ENCODE results near the gene BBS2.
A peak's percentile ranks its signal among the peaks of the same experiment; 100 is the strongest.
"Not testable (repeated sequence)": the region's sequence is repeated elsewhere in the genome, so short reads cannot be mapped to it uniquely, and the experiment has no call there.

Gene BBS2

DNA sequence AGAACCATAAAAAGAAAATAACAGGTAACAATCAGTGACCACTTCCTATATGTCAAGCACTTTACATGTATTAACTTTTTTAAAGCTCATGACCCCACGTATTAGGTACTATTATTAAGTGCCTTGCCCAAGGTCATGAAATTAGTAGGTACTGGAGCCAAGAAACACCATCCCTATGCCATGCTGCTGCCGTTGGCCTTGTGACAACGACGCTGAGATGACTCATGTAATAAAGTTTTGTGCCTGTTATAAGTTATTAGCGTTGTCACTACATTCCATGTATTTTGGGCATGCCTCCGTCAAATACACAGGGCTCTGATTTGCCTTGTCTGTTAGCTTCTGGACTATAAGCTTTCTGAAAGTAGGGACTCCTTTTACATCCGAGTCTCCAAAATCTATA is 1.4 kb downstream of the BBS2 start:
- no peak for DNase-seq

GRCh38 chr16:56517206-56517605 is 2.6 kb downstream of the BBS2 start:
- DNase-seq: no peak

DNA sequence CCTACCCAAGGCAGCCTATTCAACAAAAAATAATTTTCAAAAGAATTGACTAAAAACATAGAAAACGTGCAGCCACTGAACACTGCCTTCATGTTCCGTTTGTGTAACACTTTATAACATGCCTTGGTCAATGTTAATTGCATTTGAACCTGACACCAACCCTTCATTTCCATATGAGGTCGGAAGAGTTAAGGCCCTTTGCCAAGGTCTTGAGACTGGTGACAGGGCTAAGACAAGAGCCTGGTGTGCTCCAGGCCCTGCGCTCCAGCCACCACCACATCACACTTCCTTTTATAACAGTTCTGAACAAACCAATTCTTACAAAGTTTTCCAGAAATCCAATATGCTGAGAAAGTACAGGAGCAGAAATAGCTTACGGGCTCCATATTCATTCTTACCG is 4.2 kb downstream of the BBS2 start:
- DNase-seq: no peak

- no peak for DNase-seq
Measured at GRCh38 chr16:56514845-56515244, 5.0 kb downstream of the BBS2 start.

GRCh38 chr16:56513972-56514371 is 5.9 kb downstream of the BBS2 start:
- peak; percentile 79 for DNase-seq

- no peak for DNase-seq
Measured at GRCh38 chr16:56513091-56513490, 6.7 kb downstream of the BBS2 start.

DNA sequence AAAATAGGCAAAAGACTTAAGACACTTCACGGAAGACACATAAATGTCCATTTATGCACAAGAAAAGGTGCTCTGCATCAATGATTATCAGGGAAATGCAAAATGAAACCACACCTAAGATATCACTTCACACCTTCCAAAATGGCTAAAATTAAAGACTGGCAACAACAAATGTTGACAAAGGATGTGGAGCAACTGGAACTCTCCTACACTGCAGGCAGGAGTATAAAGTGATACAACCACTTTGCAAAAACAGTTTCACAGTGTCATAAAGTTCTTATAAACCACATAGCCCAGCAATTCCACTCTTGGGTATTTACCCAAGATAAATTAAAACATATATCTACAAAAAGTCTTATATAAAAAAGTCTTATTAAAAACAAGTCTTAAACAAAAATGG is 7.8 kb downstream of the BBS2 start:
- no peak for DNase-seq

- DNase-seq: no peak
Measured at GRCh38 chr16:56510544-56510943, 9.3 kb downstream of the BBS2 start.

DNA sequence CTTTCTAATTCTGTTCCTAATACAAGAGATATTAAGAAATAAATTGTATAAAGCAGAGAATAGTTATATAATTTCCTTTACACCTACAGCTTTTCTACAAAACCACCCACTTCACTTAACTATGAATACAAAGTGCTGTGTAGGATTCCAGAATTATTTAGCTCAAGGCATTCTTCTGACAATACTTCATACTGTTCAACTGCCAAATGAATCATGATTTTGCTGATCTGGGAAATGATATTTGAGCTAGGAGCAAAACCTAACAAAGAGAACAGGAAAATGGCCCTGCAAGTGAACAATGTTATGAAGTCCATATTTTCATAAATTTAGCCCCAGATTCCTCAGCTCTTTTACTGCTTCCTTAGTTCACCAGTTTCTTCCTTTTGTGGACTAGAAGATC is 12.9 kb downstream of the BBS2 start:
- DNase-seq: no peak

DNA sequence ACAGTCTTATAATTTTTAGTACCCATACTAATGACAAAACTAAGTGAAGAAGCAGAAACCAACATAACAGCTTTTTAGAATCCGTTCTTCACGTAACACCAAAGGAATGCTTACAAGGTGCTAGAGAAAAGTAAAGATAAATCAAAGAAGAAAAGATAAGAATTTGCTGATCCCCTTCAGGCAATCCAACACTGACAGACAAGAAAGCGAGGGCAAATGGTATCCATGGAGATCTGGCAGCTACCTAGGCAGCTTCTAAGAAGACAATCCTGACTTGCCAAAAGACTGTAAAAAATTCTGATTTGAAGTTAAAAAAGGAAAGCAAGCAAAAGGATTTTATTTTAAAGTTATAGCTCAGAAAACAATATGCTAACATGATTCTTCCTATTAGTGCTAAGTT is 14.6 kb downstream of the BBS2 start:
- no peak for DNase-seq

DNA sequence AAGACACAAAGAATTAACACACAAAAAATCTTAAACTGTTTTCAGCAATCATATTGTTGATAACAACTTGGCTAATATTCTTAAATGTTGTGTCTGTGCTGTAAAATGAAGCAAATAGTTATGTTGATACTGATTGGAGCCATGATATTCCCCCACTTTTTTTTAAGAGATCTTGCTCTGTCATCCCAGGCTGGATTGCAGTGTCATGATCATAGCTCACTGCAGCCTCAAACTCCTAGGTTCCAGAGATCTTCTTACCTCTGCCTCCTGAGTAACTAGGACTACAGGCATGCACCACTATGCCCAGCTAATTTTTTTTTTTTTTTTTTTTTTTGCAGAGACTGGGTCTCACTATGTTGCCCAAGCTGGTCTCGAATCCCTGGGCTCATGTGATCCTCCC is 26.0 kb downstream of the BBS2 start:
- no peak for DNase-seq

GRCh38 chr16:56493126-56493525 is 26.7 kb downstream of the BBS2 start:
- no peak for DNase-seq

DNA sequence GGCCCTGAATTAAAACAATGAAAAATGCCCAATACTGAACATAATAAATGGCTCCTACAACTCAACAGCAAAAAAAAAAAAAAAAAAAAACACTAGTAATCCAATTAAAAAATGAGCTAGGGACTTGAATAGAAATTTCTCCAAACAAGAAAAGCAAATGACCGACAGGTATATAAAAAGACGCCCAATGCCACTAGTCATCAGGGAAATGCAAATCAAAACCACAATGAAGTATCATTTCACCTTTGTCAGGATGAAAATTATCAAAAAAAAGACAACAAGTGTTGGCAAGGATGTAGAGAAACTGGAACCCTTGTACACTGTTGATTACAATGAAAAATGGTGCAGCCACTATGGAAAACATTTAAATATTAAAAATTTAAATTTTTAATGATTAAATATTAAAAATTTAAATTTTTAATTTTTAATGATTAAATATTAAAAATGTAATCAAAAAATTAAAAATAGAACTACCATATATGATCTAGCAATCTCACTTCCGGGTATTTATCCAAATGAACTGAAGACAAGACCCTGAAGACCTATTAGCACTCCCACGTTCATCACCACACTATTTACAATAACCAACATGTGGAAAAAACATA is 28.1 kb downstream of the BBS2 start:
- no peak for DNase-seq

- DNase-seq: not testable (repeated sequence)
Measured at GRCh38 chr16:56488868-56489267, 31.0 kb downstream of the BBS2 start.

DNA sequence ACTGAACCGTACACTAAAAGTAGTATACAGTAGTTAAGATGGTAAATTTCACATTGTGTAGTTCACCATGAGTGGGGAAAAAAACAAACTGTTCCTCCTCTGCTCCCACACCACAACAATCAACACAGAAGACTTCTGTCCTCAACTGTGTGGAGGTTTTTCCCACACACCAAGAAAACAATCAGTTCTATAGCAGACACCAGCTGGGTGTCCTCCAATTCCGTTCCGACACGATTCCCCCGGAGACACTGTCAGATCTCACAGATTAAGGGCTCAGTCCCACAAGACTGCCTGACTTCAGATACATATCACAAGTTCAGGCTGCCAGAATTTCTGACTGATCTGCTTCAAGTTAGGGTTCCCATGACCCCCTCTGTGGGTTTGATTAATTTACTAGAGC is 31.8 kb downstream of the BBS2 start:
- DNase-seq: no peak

DNA sequence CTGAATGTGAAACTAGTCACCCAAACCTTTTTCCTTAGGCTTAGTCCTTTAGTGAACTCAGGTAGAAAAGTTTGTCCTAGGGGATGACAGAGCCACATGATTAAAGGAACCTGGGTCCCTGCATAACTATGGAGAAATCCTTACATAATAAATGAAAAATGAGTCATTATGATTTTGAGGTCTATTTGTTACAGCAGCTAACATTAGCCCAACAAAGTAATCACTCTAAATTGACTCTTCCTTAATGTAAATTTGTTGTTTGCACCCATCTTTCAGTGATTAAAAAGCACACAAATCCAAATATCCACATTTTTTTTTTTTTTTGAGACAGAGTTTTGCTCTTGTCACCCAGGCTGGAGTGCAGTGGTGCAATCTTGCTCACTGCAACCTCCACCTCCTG is 36.4 kb downstream of the BBS2 start:
- no peak for DNase-seq

DNA sequence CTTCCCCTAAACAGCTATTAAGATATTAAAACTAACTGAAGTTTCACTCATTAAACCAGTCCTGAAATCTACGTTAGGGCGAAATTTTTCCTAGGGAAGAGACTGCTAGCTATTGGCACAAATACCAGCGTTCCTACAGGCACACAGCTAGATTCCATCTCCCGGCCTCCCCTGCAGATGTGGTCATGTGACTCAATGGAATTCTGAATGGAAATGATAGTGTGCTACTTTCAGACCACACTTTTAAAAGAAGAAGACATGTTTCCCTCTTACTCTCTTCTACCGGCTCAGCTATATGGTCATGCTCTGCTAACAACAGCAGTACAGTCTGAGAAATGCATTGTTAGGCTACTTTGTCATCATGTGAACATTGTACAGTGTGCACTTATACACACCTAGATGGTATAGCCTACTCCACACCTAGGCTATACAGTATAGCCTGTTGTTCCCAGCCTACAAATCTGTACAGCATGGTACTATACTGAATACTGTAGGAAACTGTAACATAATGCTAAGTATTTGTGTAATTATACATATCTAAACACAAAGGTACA is 37.1 kb downstream of the BBS2 start:
- no peak for DNase-seq

DNA sequence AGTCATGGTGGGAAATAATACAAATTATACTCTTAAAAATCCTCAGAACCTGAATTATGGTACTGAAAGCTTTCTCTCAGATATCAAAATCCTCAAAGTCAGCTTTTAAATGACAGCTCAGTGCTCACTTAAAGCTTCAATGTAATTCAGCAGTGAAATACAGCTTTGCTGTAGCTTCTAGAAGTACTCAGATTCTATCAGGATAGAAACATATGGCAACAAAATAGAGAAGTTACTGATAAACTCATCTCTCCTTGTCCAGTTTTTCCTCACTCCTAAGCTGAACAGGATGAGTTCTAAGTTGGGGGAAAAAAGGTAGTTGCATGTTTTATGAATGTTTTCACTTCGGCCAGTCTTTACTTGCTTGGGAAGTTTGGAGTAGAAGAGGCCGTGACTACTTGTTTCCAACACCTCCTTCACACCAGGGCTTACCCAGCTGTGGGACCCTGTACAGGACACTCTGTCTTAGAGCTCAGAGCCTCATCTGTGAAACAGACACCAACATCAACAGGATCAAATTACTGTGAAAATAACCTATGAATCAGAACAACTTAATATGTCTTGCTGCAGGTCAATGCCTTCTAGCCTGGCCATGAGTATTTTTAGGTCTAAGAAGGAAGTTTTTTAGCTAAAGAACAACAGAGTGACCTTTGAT is 38.2 kb downstream of the BBS2 start:
- DNase-seq: no peak

- peak; percentile 7 for DNase-seq
Measured at GRCh38 chr16:56480776-56481467, 38.9 kb downstream of the BBS2 start.

DNA sequence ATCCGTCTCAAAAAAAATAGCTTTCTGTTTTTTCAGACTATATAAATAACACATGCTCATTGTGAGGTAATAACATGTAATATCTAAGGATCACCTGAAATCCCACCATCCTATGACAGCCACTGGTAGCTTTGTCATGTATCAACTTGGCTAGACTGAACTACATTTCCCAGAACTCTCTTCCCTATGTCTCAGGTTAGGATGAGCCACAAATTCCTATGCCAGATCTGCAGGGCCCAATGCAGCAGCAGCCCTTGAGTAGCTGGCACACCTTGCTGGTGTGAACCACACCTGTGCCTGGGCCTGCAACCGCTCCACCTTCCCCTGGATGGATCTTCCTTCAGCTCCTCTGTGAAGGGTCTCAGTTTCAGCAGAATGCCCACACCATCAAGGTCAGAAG is 40.4 kb downstream of the BBS2 start:
- no peak for DNase-seq

DNA sequence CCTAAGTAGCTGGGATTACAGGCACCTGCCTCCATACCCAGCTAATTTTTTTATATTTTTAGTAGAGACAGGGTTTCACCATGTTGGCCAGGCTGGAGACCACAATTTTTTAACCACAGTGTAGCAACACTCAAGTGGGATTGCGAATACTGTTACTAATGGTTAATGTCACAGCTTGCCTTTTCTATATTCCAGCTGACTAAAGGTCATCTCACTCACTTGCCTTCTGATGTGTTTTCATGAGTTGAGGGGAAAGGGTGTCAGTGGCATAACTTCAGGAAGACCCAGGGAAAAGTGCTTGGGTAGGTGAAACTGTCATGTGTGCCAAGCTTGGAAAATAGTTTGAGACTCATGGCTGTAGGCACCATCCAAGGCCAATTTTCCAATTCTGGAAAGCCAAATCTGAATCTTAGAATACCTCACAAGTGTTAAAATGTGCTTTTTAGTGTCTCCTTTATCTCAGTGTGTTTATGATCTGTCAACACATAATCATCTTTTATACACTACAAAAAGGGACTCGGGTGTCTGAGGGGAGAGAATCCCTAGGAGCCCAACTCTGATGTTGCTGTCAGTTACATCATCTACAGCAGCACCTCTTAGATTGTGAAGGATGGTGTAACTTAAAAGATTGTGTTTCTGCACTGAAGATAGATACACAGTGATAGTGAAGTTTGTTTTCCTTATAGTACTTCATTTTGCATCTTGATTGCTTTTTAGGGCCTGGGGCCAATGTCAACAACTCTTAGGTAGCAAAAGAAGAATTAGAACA is 41.4 kb downstream of the BBS2 start:
- DNase-seq: peak; percentile 77

GRCh38 chr16:56477096-56477878 is 42.5 kb downstream of the BBS2 start:
- DNase-seq: peak; percentile 82

DNA sequence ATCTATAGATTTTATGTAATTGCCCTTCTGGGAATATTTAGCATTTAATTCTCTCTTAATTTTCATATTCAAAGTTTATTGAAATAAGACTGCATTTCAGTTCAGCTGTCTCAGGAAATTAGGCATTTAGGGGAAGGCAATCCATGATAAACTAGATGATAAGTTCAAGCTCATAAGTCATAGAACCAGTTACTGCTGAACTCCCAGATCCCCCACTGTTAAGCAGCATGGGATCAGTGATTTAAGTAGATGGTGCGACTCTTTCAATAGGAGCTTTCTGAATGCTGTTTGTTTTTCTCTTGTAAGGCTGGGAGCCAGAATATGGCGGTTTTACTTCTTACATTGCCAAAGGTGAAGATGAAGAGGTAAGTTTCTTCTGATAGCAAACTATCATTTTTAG is 44.6 kb downstream of the BBS2 start:
- no peak for DNase-seq
